ENCODE measurements around the gene SRRT.
A peak's percentile ranks its signal among the peaks of the same experiment; 100 is the strongest.

- TF ChIP-seq GABPA (IDR thresholded peaks at IDR 0.05 in 1 of 2, conservative IDR thresholded peaks at IDR 0.05 in 1 of 2) (peak in 1 of 2 donors; percentile 69), CTCF (IDR thresholded peaks at IDR 0.05; ENCODE audit: low read depth, low read length, missing input control) (no peak), RAD21 (IDR thresholded peaks at IDR 0.05) (peak; percentile 51 to 66), JUND (IDR thresholded peaks at IDR 0.05) (peak; percentile 93 to 97), ZBTB33 (IDR thresholded peaks at IDR 0.05) (peak; percentile 96), HNF4G (IDR thresholded peaks at IDR 0.05) (peak; percentile 100), RXRA (IDR thresholded peaks at IDR 0.05) (peak; percentile 98 to 99), REST (IDR thresholded peaks at IDR 0.05) (peak; percentile 84), TAF1 (conservative IDR thresholded peaks at IDR 0.05) (no peak)
These were observed 39.4 kb downstream of the SRRT start for GRCh38 chr7:100914208-100914878.

Data from liver (tissue), 3 donors.